Uterus (tissue), 2 donors: Measurements from ENCODE around the gene GLIS1.

Experiments
- CTCF ChIP-seq, 4 experiments: fragments of 200-600 bp in 2 of 4; fragments of 450-650 bp in 2 of 4; sonication (generic) in 2 of 4; IDR thresholded peaks; one replicate each; pipeline ENCODE4 v1.5.1; 2016 to 2019; ENCODE audit warnings: antibody characterized with exemption in 4 of 4, mild to moderate bottlenecking in 2 of 4, moderate library complexity in 1 of 4
- POLR2A ChIP-seq, 2 donors: fragments of 450-650 bp; IDR thresholded peaks; one replicate each; pipeline ENCODE4 v1.6.1; 2016; ENCODE audit warnings: antibody characterized with exemption in 2 of 2, mild to moderate bottlenecking in 1 of 2, moderate library complexity in 1 of 2

GRCh38 chr1:53600001-53600400 lies 139.0 kb downstream of the GLIS1 start:
- TF ChIP-seq CTCF (IDR thresholded peaks at IDR 0.05) (no peak), POLR2A (IDR thresholded peaks at IDR 0.05) (no peak)
